H1 (cell line): Measurements from ENCODE around the gene GREM2. TPM values are rescaled to one million over a fixed set of nuclear protein-coding genes. Genes with fewer than 3 reads are reported as not detected.

ENCODE experiments used
- CTCF ChIA-PET: fragments of 300-600 bp; sonication (Branson Sonifier 250); formaldehyde crosslinking; loops from one replicate; lab custom pipeline; 2021; ENCODE audit not compliant: partially characterized antibody; lab: Charles Lee
- POLR2A ChIA-PET: fragments of 300-600 bp; sonication (Branson Sonifier 250); formaldehyde crosslinking; loops from one replicate; lab custom pipeline; 2021; ENCODE audit warnings: inconsistent platforms; ENCODE audit not compliant: partially characterized antibody; lab: Charles Lee
- DNase-seq, 2 experiments: peaks; one replicate each; pipeline versions ENCODE4 v3.0.0 to v3.0.0-alpha.2; 2010 to 2022; ENCODE audit warnings: low spot score in 2 of 2, low read depth in 1 of 2, mixed read lengths in 1 of 2
- FAIRE-seq: peaks from 2 replicates; lab custom pipeline; 2011; peaks lifted over from hg19 to GRCh38; lab: Jason Lieb, UNC
- H2AFZ ChIP-seq: 2 replicates; pipeline ENCODE4 v1.8.1; 2012; ENCODE audit warnings: low read length, inconsistent platforms
- H2AK5ac ChIP-seq: 2 replicates; pipeline ENCODE4 v1.6.1; 2013; ENCODE audit warnings: low read depth, low read length
- H2BK120ac ChIP-seq: replicated peaks from 2 replicates; pipeline ENCODE3; 2013; ENCODE audit warnings: low read depth, low read length, inconsistent platforms
- H2BK12ac ChIP-seq: 2 replicates; pipeline ENCODE4 v1.6.1; 2013; ENCODE audit warnings: low read depth, low read length
- H2BK15ac ChIP-seq: 2 replicates; pipeline ENCODE4 v1.6.1; 2013; ENCODE audit warnings: low read length
- H2BK20ac ChIP-seq: 2 replicates; pipeline ENCODE4 v1.6.1; 2013; ENCODE audit warnings: low read length
- H2BK5ac ChIP-seq: 2 replicates; pipeline ENCODE4 v1.6.1; 2013; ENCODE audit warnings: low read depth, low read length
- H3K14ac ChIP-seq: 2 replicates; pipeline ENCODE4 v1.6.1; 2013; ENCODE audit warnings: inconsistent platforms; ENCODE audit not compliant: insufficient read length
- H3K18ac ChIP-seq: 2 replicates; pipeline ENCODE4 v1.6.1; 2013; ENCODE audit warnings: low read length; ENCODE audit errors: extremely low read depth
- H3K23ac ChIP-seq: 2 replicates; pipeline ENCODE4 v1.6.1; 2013; ENCODE audit warnings: inconsistent platforms; ENCODE audit not compliant: insufficient read length
- H3K23me2 ChIP-seq: 2 replicates; pipeline ENCODE4 v1.6.1; 2013; ENCODE audit warnings: low read depth, low read length
- H3K27ac ChIP-seq: 2 replicates; pipeline ENCODE4 v1.6.1; 2011; ENCODE audit warnings: low read depth, low read length, inconsistent platforms
- H3K27me3 ChIP-seq, 4 experiments: replicated peaks in 1 of 4; 1 replicate in 1 of 4; 2 replicates in 3 of 4; pipeline versions ENCODE4 v1.6.1 to v1.8.1; 2011 to 2013; ENCODE audit warnings: low read length in 3 of 4, mild to moderate bottlenecking in 3 of 4, inconsistent platforms in 2 of 4, mixed read lengths in 2 of 4, moderate library complexity in 1 of 4; ENCODE audit not compliant: control insufficient read depth in 3 of 4, insufficient read depth in 3 of 4; ENCODE audit errors: extremely low read depth in 1 of 4
- H3K36me3 ChIP-seq, 4 experiments: 2 replicates each; pipeline versions ENCODE4 v1.6.1 to v1.8.1; 2011 to 2013; ENCODE audit warnings: mild to moderate bottlenecking in 4 of 4, low read length in 3 of 4, moderate library complexity in 2 of 4, control low read depth in 1 of 4, inconsistent platforms in 1 of 4; ENCODE audit not compliant: insufficient read depth in 4 of 4, control insufficient read depth in 2 of 4
- H3K4ac ChIP-seq: replicated peaks from 2 replicates; pipeline ENCODE3; 2013; ENCODE audit warnings: low read length, low read depth, mixed read lengths, inconsistent platforms; ENCODE audit not compliant: insufficient read length
- H3K4me1 ChIP-seq, 4 experiments: replicated peaks in 1 of 4; 1 replicate in 1 of 4; 2 replicates in 3 of 4; pipeline versions ENCODE4 v1.6.1 to v1.8.1; 2011 to 2013; ENCODE audit warnings: low read length in 3 of 4, inconsistent platforms in 2 of 4, mixed read lengths in 1 of 4; ENCODE audit not compliant: insufficient read depth in 4 of 4, control insufficient read depth in 3 of 4
- H3K4me2 ChIP-seq, 2 experiments: 2 replicates each; pipeline versions ENCODE4 v1.6.1 to v1.8.1; 2011 to 2013; ENCODE audit warnings: low read depth in 2 of 2, low read length in 2 of 2, control low read depth in 1 of 2, inconsistent platforms in 1 of 2, mild to moderate bottlenecking in 1 of 2; ENCODE audit not compliant: insufficient read depth in 1 of 2
- H3K4me3 ChIP-seq, 4 experiments: fragments of 200-600, 300-600 bp in 1 of 4; sonication (generic), shearing (Covaris generic), sonication (Bioruptor Twin) in 1 of 4; 2 replicates each; pipeline versions ENCODE4 v1.5.1 to v1.8.1; 2011 to 2016; ENCODE audit warnings: low read length in 4 of 4, low read depth in 3 of 4, control low read depth in 2 of 4, inconsistent platforms in 2 of 4, mild to moderate bottlenecking in 2 of 4, mixed read lengths in 1 of 4, moderate library complexity in 1 of 4; ENCODE audit not compliant: insufficient read depth in 2 of 4; ENCODE audit errors: extremely low read depth in 1 of 4
- H3K56ac ChIP-seq: replicated peaks from 2 replicates; pipeline ENCODE3; 2013; ENCODE audit warnings: low read depth, mild to moderate bottlenecking, mixed read lengths, low read length, inconsistent platforms; ENCODE audit not compliant: insufficient read length
- H3K79me1 ChIP-seq: 2 replicates; pipeline ENCODE4 v1.6.1; 2013; ENCODE audit warnings: low read depth, low read length, control low read depth
- H3K79me2 ChIP-seq, 2 experiments: 2 replicates each; pipeline versions ENCODE4 v1.6.1 to v1.8.1; 2012 to 2013; ENCODE audit warnings: low read length in 2 of 2, mild to moderate bottlenecking in 2 of 2, inconsistent platforms in 1 of 2; ENCODE audit not compliant: insufficient read depth in 2 of 2, control insufficient read depth in 1 of 2
- H3K9ac ChIP-seq, 4 experiments: replicated peaks in 1 of 4; 1 replicate in 1 of 4; 2 replicates in 3 of 4; pipeline versions ENCODE4 v1.6.1 to v1.8.1; 2011 to 2013; ENCODE audit warnings: low read depth in 3 of 4, low read length in 3 of 4, control low read depth in 2 of 4, mild to moderate bottlenecking in 2 of 4, moderate library complexity in 2 of 4, inconsistent platforms in 1 of 4; ENCODE audit errors: extremely low read depth in 1 of 4
- H3K9me3 ChIP-seq, 2 experiments: 2 replicates each; pipeline versions ENCODE4 v1.6.1 to v1.8.1; 2012 to 2013; ENCODE audit warnings: mild to moderate bottlenecking in 2 of 2, moderate library complexity in 2 of 2, control low read depth in 1 of 2, inconsistent platforms in 1 of 2, low read depth in 1 of 2, low read length in 1 of 2, mixed read lengths in 1 of 2; ENCODE audit not compliant: insufficient read depth in 2 of 2
- H4K20me1 ChIP-seq, 2 experiments: replicated peaks in 1 of 2; 2 replicates each; pipeline versions ENCODE3 to v1.8.1; 2011 to 2013; ENCODE audit warnings: inconsistent platforms in 2 of 2, low read length in 2 of 2, mild to moderate bottlenecking in 1 of 2; ENCODE audit not compliant: insufficient read depth in 2 of 2, control insufficient read depth in 1 of 2
- H4K5ac ChIP-seq: 2 replicates; pipeline ENCODE4 v1.6.1; 2013; ENCODE audit warnings: low read length, low read depth, mixed read lengths, inconsistent platforms; ENCODE audit not compliant: insufficient read length
- H4K8ac ChIP-seq: 2 replicates; pipeline ENCODE4 v1.8.0; 2013; ENCODE audit warnings: mild to moderate bottlenecking, moderate library complexity, low read length, inconsistent platforms; ENCODE audit not compliant: insufficient read depth; ENCODE audit errors: extremely low read depth
- H4K91ac ChIP-seq: replicated peaks from 2 replicates; pipeline ENCODE3; 2013; ENCODE audit warnings: low read length, mixed read lengths, inconsistent platforms; ENCODE audit not compliant: insufficient read length
- PHF8 ChIP-seq: fragments of 200-600 bp; sonication (generic); conservative IDR thresholded peaks from 2 replicates; pipeline ENCODE4 v1.7.1; 2012; ENCODE audit warnings: low read depth, mild to moderate bottlenecking, inconsistent platforms, low read length, moderate library complexity
- SUZ12 ChIP-seq: fragments of 200-600 bp; sonication (generic); IDR thresholded peaks from 2 replicates; pipeline ENCODE4 v1.6.1; 2012; ENCODE audit warnings: mild to moderate bottlenecking, inconsistent platforms, low read length, moderate library complexity, mixed read lengths
- TAF7 ChIP-seq: optimal IDR thresholded peaks from 2 replicates; pipeline ENCODE3; 2011; ENCODE audit warnings: low read depth, mild to moderate bottlenecking, inconsistent platforms, low read length, moderate library complexity, borderline replicate concordance
- USF2 ChIP-seq: IDR thresholded peaks from 2 replicates; pipeline ENCODE4 v1.6.1; 2011; ENCODE audit warnings: low read length, improper control_type of control experiment
- WGBS, 2 experiments: shearing (Covaris generic) in 1 of 2; methylation state at CpG; one replicate each; pipeline versions ENCODE4 v1.1.6 to v1.1.7; 2013 to 2015; ENCODE audit warnings: low lambda C conversion rate in 2 of 2, mixed read lengths in 2 of 2, inconsistent platforms in 1 of 2, low coverage in 1 of 2, missing lambda C conversion rate in 1 of 2; ENCODE audit not compliant: insufficient replicate concordance in 2 of 2, insufficient coverage in 1 of 2, insufficient read length in 1 of 2; ENCODE audit errors: extremely low coverage in 1 of 2, missing lambda C conversion rate in 1 of 2; 5-methylcytosine and 5-hydroxymethylcytosine counted together
- polyA plus RNA-seq, 7 experiments: library from polyadenylated mRNA; depleted of rRNA in 3 of 7; stranded (reverse) in 5 of 7; unstranded in 2 of 7; fragments of >200 nt in 5 of 7; fragments of 200-250 nt in 2 of 7; gene quantifications; 1 replicate in 5 of 7; 2 replicates in 1 of 7; 4 replicates in 1 of 7; pipeline versions ENCODE4 v1.2.1 to v1.2.3, GENCODE V29; 2011 to 2013; ENCODE audit warnings: missing spikeins in 2 of 7, mixed read lengths in 2 of 7
- total RNA-seq: library from RNA; stranded (reverse); fragmentation: NEBNext Ultra II Directional; extraction: Animal tissue kit (Norgen Biotek cat#: 25700); gene quantifications from 2 replicates; pipeline ENCODE4 v1.2.1, GENCODE V29; 2021

Gene GREM2
- total and polyA plus RNA-seq, 2 of the 8 experiments (the other 6 are each of a cell fraction or from before 2014, with no cell fraction given) = 0.05 TPM; not detected in 1

GRCh38 chr1:240501115-240501514, 110.8 kb downstream of the GREM2 start:
- no peak for DNase-seq
- Histone ChIP-seq H3K9ac (no peak overlapping the region), H4K8ac (no peak overlapping the region), H3K56ac (no peak overlapping the region), H3K23ac (no peak overlapping the region), H3K4me2 (no peak overlapping the region), H3K79me2 (no peaks in the 10 kb centered on the region), H4K5ac (no peak overlapping the region), H2BK20ac (no peak overlapping the region), H3K79me1 (no peaks in the 10 kb centered on the region), H3K27ac (no peak overlapping the region), H2AFZ (no peak overlapping the region), H4K91ac (no peak overlapping the region), H2BK5ac (no peak overlapping the region), H3K27me3 (no peaks in the 10 kb centered on the region), H2BK15ac (no peak overlapping the region), H3K14ac (no peak overlapping the region), H2BK12ac (no peak overlapping the region), H3K9me3 (no peaks in the 10 kb centered on the region), H2BK120ac (no peak overlapping the region), H3K4me3 (no peak overlapping the region), H3K4me1 (no peaks in the 10 kb centered on the region), H3K23me2 (no peaks in the 10 kb centered on the region), H3K4ac (no peak overlapping the region), H2AK5ac (no peak overlapping the region), H3K18ac (no peak overlapping the region), H4K20me1 (no peaks in the 10 kb centered on the region), H3K36me3 (no peaks in the 10 kb centered on the region)
- ChIA-PET CTCF (interaction anchor here (0.7 to 2.4 kb wide), 4 partner anchors 8 to 312 kb away, joined by 3 to 5 read pairs (median 4); no protein-coding TSS in a partner anchor), POLR2A (interaction anchor here (1.3 kb wide), 1 partner anchor 9 kb away, joined by 3 read pairs; no protein-coding TSS in a partner anchor)
- FAIRE-seq = no peak
- 90% methylated on average over 2 of the region's 2 CpGs; no CpG with 5 or more reads in 1 of the 2 experiments for WGBS, 2 experiments
- TF ChIP-seq PHF8 (no peak), SUZ12 (no peak), USF2 (no peak), TAF7 (no peak)
